CD14-positive monocyte (primary cell): ENCODE results near the gene P3H4. TPM values are rescaled to one million over a fixed set of nuclear protein-coding genes. Genes with fewer than 3 reads are reported as not detected.

Source experiments
- DNase-seq, 3 donors: peaks; one replicate each; pipeline ENCODE4 v3.0.0-alpha.2; 2011 to 2022
- H2AFZ ChIP-seq: 2 replicates; pipeline ENCODE4 v1.6.0; 2012; ENCODE audit warnings: mild to moderate bottlenecking, low read depth, low read length, inconsistent platforms; ENCODE audit not compliant: insufficient read depth, poor library complexity, severe bottlenecking
- H3K27ac ChIP-seq, 2 donors: 1 replicate in 1 of 2; 2 replicates in 1 of 2; pipeline ENCODE4 v1.5.1; 2012 to 2013; ENCODE audit warnings: low read length in 2 of 2, control low read depth in 1 of 2, inconsistent platforms in 1 of 2, low read depth in 1 of 2, mild to moderate bottlenecking in 1 of 2
- H3K27me3 ChIP-seq, 2 donors: one replicate each; pipeline versions ENCODE4 v1.6.0 to v1.6.1; 2011 to 2013; ENCODE audit warnings: low read length in 2 of 2; ENCODE audit not compliant: control insufficient read depth in 2 of 2, insufficient read depth in 2 of 2
- H3K36me3 ChIP-seq, 2 donors: replicated peaks in 1 of 2; 1 replicate in 1 of 2; 2 replicates in 1 of 2; pipeline versions ENCODE4 v1.5.1 to v1.6.1; 2012 to 2013; ENCODE audit warnings: low read length in 2 of 2, control low read depth in 1 of 2, inconsistent platforms in 1 of 2, mild to moderate bottlenecking in 1 of 2; ENCODE audit not compliant: insufficient read depth in 2 of 2, control insufficient read depth in 1 of 2
- H3K4me1 ChIP-seq, 2 donors: 1 replicate in 1 of 2; 2 replicates in 1 of 2; pipeline versions ENCODE4 v1.5.1 to v1.6.1; 2012 to 2013; ENCODE audit warnings: low read length in 2 of 2, control low read depth in 1 of 2, inconsistent platforms in 1 of 2, mild to moderate bottlenecking in 1 of 2, moderate library complexity in 1 of 2; ENCODE audit not compliant: insufficient read depth in 2 of 2, control insufficient read depth in 1 of 2
- H3K4me2 ChIP-seq: replicated peaks from 2 replicates; pipeline ENCODE3; 2012; ENCODE audit warnings: low read length, moderate library complexity, mild to moderate bottlenecking; ENCODE audit not compliant: poor library complexity, severe bottlenecking; ENCODE audit errors: extremely low read depth
- H3K4me3 ChIP-seq, 3 experiments: fragments of 200-600 bp in 1 of 3; sonication (generic) in 1 of 3; replicated peaks in 1 of 3; 1 replicate in 2 of 3; 2 replicates in 1 of 3; pipeline ENCODE4 v1.5.1; 2011 to 2013; ENCODE audit warnings: low read length in 3 of 3, mild to moderate bottlenecking in 3 of 3, control low read depth in 2 of 3, low read depth in 2 of 3, inconsistent platforms in 1 of 3, moderate library complexity in 1 of 3
- H3K79me2 ChIP-seq: 2 replicates; pipeline ENCODE4 v1.6.0; 2012; ENCODE audit warnings: mild to moderate bottlenecking, control low read depth, inconsistent platforms, low read length, moderate library complexity; ENCODE audit not compliant: insufficient read depth
- H3K9ac ChIP-seq: 2 replicates; pipeline ENCODE4 v1.6.0; 2017; ENCODE audit warnings: low read length, mild to moderate bottlenecking; ENCODE audit not compliant: insufficient read depth, poor library complexity, severe bottlenecking
- H3K9me3 ChIP-seq, 2 donors: replicated peaks in 1 of 2; 1 replicate in 1 of 2; 2 replicates in 1 of 2; pipeline versions ENCODE4 v1.5.1 to v1.6.1; 2012 to 2013; ENCODE audit warnings: low read length in 2 of 2, control low read depth in 1 of 2; ENCODE audit not compliant: control insufficient read depth in 1 of 2, insufficient read depth in 1 of 2
- H4K20me1 ChIP-seq: 2 replicates; pipeline ENCODE4 v1.6.0; 2012; ENCODE audit warnings: mild to moderate bottlenecking, low read length, control low read depth, moderate library complexity; ENCODE audit not compliant: insufficient read depth
- H3K27ac Mint-ChIP-seq, 7 donors: one replicate each; pipeline ENCODE4 v1.8.0; 2020; ENCODE audit warnings: mild to moderate bottlenecking in 7 of 7, mixed read lengths in 7 of 7, moderate library complexity in 6 of 7, inconsistent platforms in 2 of 7
- H3K27me3 Mint-ChIP-seq, 3 donors: one replicate each; pipeline ENCODE4 v1.8.0; 2021 to 2022; ENCODE audit warnings: low read depth in 3 of 3, mild to moderate bottlenecking in 3 of 3, mixed read lengths in 3 of 3, moderate library complexity in 3 of 3, inconsistent platforms in 1 of 3
- H3K36me3 Mint-ChIP-seq, 2 donors: one replicate each; pipeline ENCODE4 v1.8.0; 2020; ENCODE audit warnings: mixed read lengths in 2 of 2, inconsistent platforms in 1 of 2, mild to moderate bottlenecking in 1 of 2
- H3K4me1 Mint-ChIP-seq: one replicate; pipeline ENCODE4 v1.8.0; 2020; ENCODE audit warnings: mild to moderate bottlenecking, mixed read lengths
- H3K4me3 Mint-ChIP-seq, 2 donors: one replicate each; pipeline ENCODE4 v1.8.0; 2020; ENCODE audit warnings: mild to moderate bottlenecking in 2 of 2, mixed read lengths in 2 of 2, moderate library complexity in 1 of 2
- H3K9me3 Mint-ChIP-seq, 7 donors: one replicate each; pipeline ENCODE4 v1.8.0; 2020 to 2022; ENCODE audit warnings: mixed read lengths in 7 of 7, mild to moderate bottlenecking in 6 of 7, moderate library complexity in 6 of 7, inconsistent platforms in 2 of 7
- WGBS: methylation state at CpG from one replicate; pipeline ENCODE4 v1.1.5; 2013; ENCODE audit warnings: missing lambda C conversion rate; ENCODE audit not compliant: insufficient coverage; 5-methylcytosine and 5-hydroxymethylcytosine counted together
- intact Hi-C, 2 donors: fragments of 100-400 bp; cut with micrococcal nuclease; formaldehyde crosslinking; loops; one replicate each; pipeline versions ENCODE4 v1.15.0 to v1.15.1; 2023
- polyA plus RNA-seq, 3 donors: library from polyadenylated mRNA; depleted of rRNA in 1 of 3; unstranded in 2 of 3; stranded (reverse) in 1 of 3; fragments of 300-500 nt in 2 of 3; fragments of >200 nt in 1 of 3; fragmentation: Illumina TruSeq in 2 of 3; gene quantifications; 1 replicate in 2 of 3; 2 replicates in 1 of 3; pipeline ENCODE4 v1.2.3, GENCODE V29; 2012 to 2021
- TF ChIP-seq, protein P1 (sequence below): fragments of 200-600 bp; IDR thresholded peaks from one replicate; pipeline ENCODE4 v1.8.0; 2022; ENCODE audit warnings: antibody characterized with exemption, mild to moderate bottlenecking

Gene P3H4
- polyA plus RNA-seq, 3 donors = 0.13 to 0.46 (median 0.16) TPM

DNA sequence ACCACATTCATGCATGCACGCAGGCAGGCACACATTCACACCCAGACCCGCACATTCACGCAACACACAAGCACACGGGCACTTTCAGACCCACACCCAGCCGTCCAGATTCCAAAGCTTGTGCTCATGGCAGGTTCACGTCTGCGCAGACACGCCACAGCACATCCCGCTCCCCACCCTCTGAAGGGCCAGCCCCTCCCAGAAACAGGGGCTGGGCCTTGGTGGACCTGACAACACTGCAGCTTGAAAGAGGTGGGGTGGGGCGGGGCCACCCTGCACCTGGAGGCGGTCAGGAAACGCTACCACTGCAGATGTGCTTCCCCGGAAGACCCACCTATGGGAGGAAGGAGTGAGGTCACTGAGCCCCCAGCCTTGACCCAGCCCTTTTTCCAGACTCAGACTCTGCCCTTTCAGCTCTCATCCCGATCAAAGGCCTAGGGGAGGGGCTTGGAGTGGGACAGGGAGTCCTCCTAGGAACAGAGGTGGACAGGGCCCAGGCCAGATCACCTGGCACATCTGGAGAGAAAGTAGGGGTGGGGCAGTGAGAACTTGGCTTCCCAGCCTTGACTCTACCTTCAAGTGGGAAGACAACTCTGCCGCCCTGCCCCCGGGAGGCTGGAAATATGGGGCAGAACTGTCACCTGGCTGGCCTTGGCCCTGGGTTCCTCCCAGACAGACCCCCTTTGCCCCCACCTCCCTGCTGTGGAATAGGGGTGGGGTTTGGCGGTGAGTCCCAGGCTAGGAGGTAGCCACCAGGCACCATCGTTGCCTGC, 11.0 kb downstream of the P3H4 start:
- Histone ChIP-seq H3K4me2 (no peak overlapping the region), H3K79me2 (no peaks in the 10 kb centered on the region), H4K20me1 (no peaks in the 10 kb centered on the region), H3K27me3 (no peaks in the 10 kb centered on the region), H2AFZ (no peak overlapping the region), H3K9ac (no peak overlapping the region), H3K4me3 (no peak overlapping the region), H3K9me3 (no peaks in the 10 kb centered on the region), H3K36me3 (no peaks in the 10 kb centered on the region), H3K4me1 (peaks cover 12 to 15% of the 10 kb centered on the region in 2 donors), H3K27ac (no peak overlapping the region)
- no peak overlapping the region for H3K4me3 Mint-ChIP-seq
- peaks cover 2 to 7% (median 7%) of the 10 kb centered on the region in 3 donors for H3K27me3 Mint-ChIP-seq
- no peak overlapping the region for H3K27ac Mint-ChIP-seq
- DNase-seq = no peak
- TF ChIP-seq, protein P1, sequence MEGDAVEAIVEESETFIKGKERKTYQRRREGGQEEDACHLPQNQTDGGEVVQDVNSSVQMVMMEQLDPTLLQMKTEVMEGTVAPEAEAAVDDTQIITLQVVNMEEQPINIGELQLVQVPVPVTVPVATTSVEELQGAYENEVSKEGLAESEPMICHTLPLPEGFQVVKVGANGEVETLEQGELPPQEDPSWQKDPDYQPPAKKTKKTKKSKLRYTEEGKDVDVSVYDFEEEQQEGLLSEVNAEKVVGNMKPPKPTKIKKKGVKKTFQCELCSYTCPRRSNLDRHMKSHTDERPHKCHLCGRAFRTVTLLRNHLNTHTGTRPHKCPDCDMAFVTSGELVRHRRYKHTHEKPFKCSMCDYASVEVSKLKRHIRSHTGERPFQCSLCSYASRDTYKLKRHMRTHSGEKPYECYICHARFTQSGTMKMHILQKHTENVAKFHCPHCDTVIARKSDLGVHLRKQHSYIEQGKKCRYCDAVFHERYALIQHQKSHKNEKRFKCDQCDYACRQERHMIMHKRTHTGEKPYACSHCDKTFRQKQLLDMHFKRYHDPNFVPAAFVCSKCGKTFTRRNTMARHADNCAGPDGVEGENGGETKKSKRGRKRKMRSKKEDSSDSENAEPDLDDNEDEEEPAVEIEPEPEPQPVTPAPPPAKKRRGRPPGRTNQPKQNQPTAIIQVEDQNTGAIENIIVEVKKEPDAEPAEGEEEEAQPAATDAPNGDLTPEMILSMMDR = no peak
- no peaks in the 10 kb centered on the region for H3K36me3 Mint-ChIP-seq
- peaks cover 20% of the 10 kb centered on the region for H3K4me1 Mint-ChIP-seq
- H3K9me3 Mint-ChIP-seq = peaks cover 0 to 2% (median 0%) of the 10 kb centered on the region in 7 donors
- intact Hi-C loops = loop anchor here (1.0 to 2.0 kb wide), 2 partner anchors 62 kb away; no protein-coding TSS in a partner anchor
- 90% methylated on average over 11 of the region's 18 CpGs for WGBS

GRCh38 chr17:41799366-41799765, 12.4 kb downstream of the P3H4 start:
- Histone ChIP-seq H3K4me2 (no peak overlapping the region), H3K9ac (no peak overlapping the region), H3K4me3 (no peak overlapping the region), H3K79me2 (no peaks in the 10 kb centered on the region), H3K27me3 (no peaks in the 10 kb centered on the region), H3K9me3 (no peaks in the 10 kb centered on the region), H3K36me3 (no peaks in the 10 kb centered on the region), H3K27ac (no peak overlapping the region), H2AFZ (no peak overlapping the region), H4K20me1 (no peaks in the 10 kb centered on the region), H3K4me1 (peaks cover 15 to 19% of the 10 kb centered on the region in 2 donors)
- TF ChIP-seq, protein P1 = no peak
- Mint-ChIP-seq H3K36me3 (no peaks in the 10 kb centered on the region), H3K4me3 (no peak overlapping the region), H3K9me3 (peaks cover 0 to 2% (median 0%) of the 10 kb centered on the region in 7 donors), H3K4me1 (peaks cover 24% of the 10 kb centered on the region), H3K27me3 (peaks cover 0 to 7% (median 5%) of the 10 kb centered on the region in 3 donors), H3K27ac (no peak overlapping the region)
- no peak for DNase-seq
- 94% methylated on average over 7 of the region's 8 CpGs for WGBS
- intact Hi-C loops = no loop called here
